Spleen (tissue), 11 donors: ENCODE results near the gene GATA3. TPM values are rescaled to one million over a fixed set of nuclear protein-coding genes. Genes with fewer than 3 reads are reported as not detected.

Experiments used
- DNase-seq: peaks from one replicate; pipeline ENCODE4 v3.0.0-alpha.2; 2020
- H3K27ac ChIP-seq, 8 donors: fragments of 200-600 bp; sonication (generic) in 7 of 8; 1 replicate in 4 of 8; 2 replicates in 4 of 8; pipeline versions ENCODE4 v1.5.0 to v1.8.0; 2016 to 2021; ENCODE audit warnings: inconsistent platforms in 4 of 8, mild to moderate bottlenecking in 4 of 8, moderate library complexity in 1 of 8
- H3K27me3 ChIP-seq, 7 donors: fragments of 200-600 bp; sonication (generic) in 6 of 7; replicated peaks in 1 of 7; 1 replicate in 4 of 7; 2 replicates in 3 of 7; pipeline versions ENCODE4 v1.5.0 to v1.8.0; 2016 to 2021; ENCODE audit warnings: inconsistent platforms in 3 of 7, mild to moderate bottlenecking in 1 of 7
- H3K36me3 ChIP-seq, 6 donors: fragments of 200-600 bp; sonication (generic) in 5 of 6; 1 replicate in 4 of 6; 2 replicates in 2 of 6; pipeline versions ENCODE4 v1.5.0 to v1.8.0; 2016 to 2021; ENCODE audit warnings: inconsistent platforms in 2 of 6
- H3K4me1 ChIP-seq, 6 donors: fragments of 200-600 bp; sonication (generic) in 5 of 6; 1 replicate in 3 of 6; 2 replicates in 3 of 6; pipeline versions ENCODE4 v1.5.0 to v1.8.0; 2016 to 2021; ENCODE audit warnings: inconsistent platforms in 3 of 6
- H3K4me3 ChIP-seq, 8 donors: fragments of 200-600 bp; sonication (generic) in 7 of 8; 1 replicate in 4 of 8; 2 replicates in 4 of 8; pipeline versions ENCODE4 v1.5.0 to v1.8.0; 2016 to 2021; ENCODE audit warnings: inconsistent platforms in 4 of 8, mild to moderate bottlenecking in 4 of 8, moderate library complexity in 2 of 8
- H3K9me3 ChIP-seq, 8 donors: fragments of 200-600 bp; sonication (generic) in 7 of 8; 1 replicate in 4 of 8; 2 replicates in 4 of 8; pipeline versions ENCODE4 v1.5.0 to v1.8.0; 2016 to 2021; ENCODE audit warnings: inconsistent platforms in 4 of 8
- POLR2A ChIP-seq, 3 donors: fragments of 450-650 bp; IDR thresholded peaks; one replicate each; pipeline ENCODE4 v1.5.1; 2017; ENCODE audit warnings: antibody characterized with exemption in 3 of 3, mild to moderate bottlenecking in 1 of 3
- POLR2AphosphoS5 ChIP-seq, 3 donors: sonication (generic); formaldehyde crosslinking; IDR thresholded peaks; one replicate each; pipeline ENCODE4 v1.5.1; 2017; ENCODE audit warnings: antibody characterized with exemption in 3 of 3
- WGBS, 5 donors: extraction: QIAGEN DNeasy Blood & Tissue Kit in 3 of 5; methylation state at CpG; one replicate each; pipeline versions ENCODE4 v1.1.5 to v1.1.7; 2013 to 2018; 5-methylcytosine and 5-hydroxymethylcytosine counted together
- intact Hi-C: fragments of 100-400 bp; cut with DNase I; formaldehyde crosslinking; loops from one replicate; pipeline ENCODE4 v1.15.0; 2023; ENCODE audit warnings: low total_unique reads
- polyA plus RNA-seq, 3 donors: library from polyadenylated mRNA; stranded (reverse); fragments of 200-250 nt; gene quantifications; one replicate each; pipeline ENCODE4 v1.2.1, GENCODE V29; 2013
- total RNA-seq, 7 donors: library from RNA; depleted of rRNA in 3 of 7; stranded (reverse); fragments of >200 nt in 3 of 7; fragmentation: NEBNext Ultra II Directional in 4 of 7; extraction: Animal tissue kit (Norgen Biotek cat#: 25700) in 4 of 7; gene quantifications; one replicate each; pipeline versions ENCODE4 v1.1.0 to v1.2.1, GENCODE V29; 2016 to 2021
- TF ChIP-seq, protein P1 (sequence below), 11 experiments: fragments of 200-600 bp in 7 of 11; fragments of 450-650 bp in 4 of 11; sonication (generic) in 4 of 11; IDR thresholded peaks in 8 of 11; conservative IDR thresholded peaks in 3 of 11; 1 replicate in 7 of 11; 2 replicates in 4 of 11; pipeline versions ENCODE4 v1.4.0 to v1.8.0; 2016 to 2021; ENCODE audit warnings: antibody characterized with exemption in 11 of 11, inconsistent platforms in 4 of 11, mild to moderate bottlenecking in 1 of 11
- donor health status: healthy with polysubstance abuse.
- donor health status: DM: no; HTN: no; CAD: no; lungs with moderate emphysema.
- donor health status: DM: no; HTN: no; CAD: no.
- donor health status: Bipolar disorder and iron deficiency.
- donor health status: healthy.
- donor health status: DM: no; HTN: no; CAD: no.
- donor health status: DM: yes; HTN: yes; CAD: no.

GATA3 gene
- total and polyA plus RNA-seq, 10 donors, result 2.2 to 15.4 (median 6.0) TPM

DNA sequence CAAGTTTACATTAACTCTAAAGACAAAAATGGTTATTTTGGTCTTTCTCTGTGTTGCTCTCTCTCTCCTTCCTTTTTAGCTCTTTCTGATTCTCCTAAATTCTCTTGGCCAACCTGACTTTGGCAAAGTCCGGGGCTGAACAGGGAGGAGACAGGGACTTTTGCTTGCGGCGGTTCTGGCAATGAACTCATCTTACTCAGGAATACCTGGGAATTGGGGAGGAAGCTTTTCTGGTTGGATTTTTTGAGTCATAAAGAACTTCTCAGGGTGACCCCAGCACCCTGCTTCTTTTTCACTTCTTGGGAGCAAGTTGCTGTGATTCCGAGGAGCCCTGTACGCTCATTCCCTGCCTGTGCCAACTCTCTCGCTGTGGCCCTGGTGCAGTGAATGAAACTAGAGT lies 16.0 kb downstream of the GATA3 start:
- Histone ChIP-seq H3K36me3 (peaks cover 0 to 78% (median 11%) of the 10 kb centered on the region in 6 donors), H3K9me3 (no peaks in the 10 kb centered on the region), H3K27ac (no peak overlapping the region), H3K4me3 (no peak overlapping the region), H3K4me1 (peaks cover 0 to 29% (median 6%) of the 10 kb centered on the region in 6 donors), H3K27me3 (peaks cover 0 to 19% (median 0%) of the 10 kb centered on the region in 7 donors)
- intact Hi-C loops, result no loop called here
- DNase-seq, result no peak
- no peak for TF ChIP-seq POLR2A (IDR thresholded peaks at IDR 0.05)
- no peak for TF ChIP-seq POLR2AphosphoS5 (IDR thresholded peaks at IDR 0.05)
- TF ChIP-seq, protein P1, sequence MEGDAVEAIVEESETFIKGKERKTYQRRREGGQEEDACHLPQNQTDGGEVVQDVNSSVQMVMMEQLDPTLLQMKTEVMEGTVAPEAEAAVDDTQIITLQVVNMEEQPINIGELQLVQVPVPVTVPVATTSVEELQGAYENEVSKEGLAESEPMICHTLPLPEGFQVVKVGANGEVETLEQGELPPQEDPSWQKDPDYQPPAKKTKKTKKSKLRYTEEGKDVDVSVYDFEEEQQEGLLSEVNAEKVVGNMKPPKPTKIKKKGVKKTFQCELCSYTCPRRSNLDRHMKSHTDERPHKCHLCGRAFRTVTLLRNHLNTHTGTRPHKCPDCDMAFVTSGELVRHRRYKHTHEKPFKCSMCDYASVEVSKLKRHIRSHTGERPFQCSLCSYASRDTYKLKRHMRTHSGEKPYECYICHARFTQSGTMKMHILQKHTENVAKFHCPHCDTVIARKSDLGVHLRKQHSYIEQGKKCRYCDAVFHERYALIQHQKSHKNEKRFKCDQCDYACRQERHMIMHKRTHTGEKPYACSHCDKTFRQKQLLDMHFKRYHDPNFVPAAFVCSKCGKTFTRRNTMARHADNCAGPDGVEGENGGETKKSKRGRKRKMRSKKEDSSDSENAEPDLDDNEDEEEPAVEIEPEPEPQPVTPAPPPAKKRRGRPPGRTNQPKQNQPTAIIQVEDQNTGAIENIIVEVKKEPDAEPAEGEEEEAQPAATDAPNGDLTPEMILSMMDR (IDR thresholded peaks at IDR 0.05 in 8 of 11, conservative IDR thresholded peaks at IDR 0.05 in 3 of 11), result no peak
- 91 to 97% (median 95%) methylated on average over 6 of the region's 6 CpGs for WGBS, 5 donors

DNA sequence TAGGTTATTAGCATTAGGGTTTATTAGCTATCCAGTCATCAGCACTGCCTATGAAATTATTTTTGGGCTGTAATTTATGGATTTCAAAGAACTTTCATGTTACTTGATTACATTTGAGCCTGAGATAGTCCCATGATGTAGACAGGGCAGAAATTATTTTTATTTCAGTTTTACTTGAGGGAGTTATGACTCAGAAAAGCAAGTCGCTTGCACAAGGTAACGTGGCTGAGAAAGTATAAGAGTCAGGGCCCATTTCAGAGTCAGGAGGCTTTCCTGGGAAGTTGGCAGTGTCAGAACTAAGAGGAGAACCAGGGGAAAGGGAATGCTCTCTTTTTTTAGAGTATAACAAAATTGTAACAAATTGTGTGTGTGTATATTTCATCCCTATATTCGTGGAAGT lies 16.5 kb downstream of the GATA3 start:
- 74 to 87% (median 81%) methylated on average over 3 of the region's 3 CpGs for whole genome bisulfite sequencing, 5 donors
- Histone ChIP-seq H3K27ac (no peak overlapping the region), H3K27me3 (peaks cover 0 to 18% (median 0%) of the 10 kb centered on the region in 7 donors), H3K9me3 (no peaks in the 10 kb centered on the region), H3K4me1 (peaks cover 0 to 24% (median 4%) of the 10 kb centered on the region in 6 donors), H3K4me3 (no peak overlapping the region), H3K36me3 (peaks cover 0 to 81% (median 11%) of the 10 kb centered on the region in 6 donors)
- no peak for DNase-seq
- intact Hi-C loops, result no loop called here
- TF ChIP-seq, protein P1 (IDR thresholded peaks at IDR 0.05 in 8 of 11, conservative IDR thresholded peaks at IDR 0.05 in 3 of 11), result no peak
- no peak for TF ChIP-seq POLR2A (IDR thresholded peaks at IDR 0.05)
- no peak for TF ChIP-seq POLR2AphosphoS5 (IDR thresholded peaks at IDR 0.05)

DNA sequence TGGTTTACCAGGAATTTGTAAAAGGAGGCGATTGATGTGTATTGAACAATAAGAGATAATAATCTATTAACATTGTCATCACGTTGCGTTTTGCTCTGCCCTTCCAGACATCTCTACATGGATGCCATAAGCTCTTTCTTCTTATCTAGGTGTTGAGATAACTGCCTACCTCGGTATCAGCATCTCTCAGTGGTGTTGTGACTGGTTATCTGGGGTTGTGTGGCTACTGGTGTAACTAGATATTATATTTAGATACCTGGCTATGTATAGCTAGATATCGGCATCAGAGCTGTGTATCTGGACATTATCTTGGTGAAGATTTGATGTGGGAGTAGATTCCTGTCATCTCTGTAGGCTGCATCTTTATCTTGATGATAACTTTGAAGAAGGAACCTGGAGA lies 17.2 kb downstream of the GATA3 start:
- 86 to 94% (median 89%) methylated on average over 5 of the region's 5 CpGs for WGBS, 5 donors

DNA sequence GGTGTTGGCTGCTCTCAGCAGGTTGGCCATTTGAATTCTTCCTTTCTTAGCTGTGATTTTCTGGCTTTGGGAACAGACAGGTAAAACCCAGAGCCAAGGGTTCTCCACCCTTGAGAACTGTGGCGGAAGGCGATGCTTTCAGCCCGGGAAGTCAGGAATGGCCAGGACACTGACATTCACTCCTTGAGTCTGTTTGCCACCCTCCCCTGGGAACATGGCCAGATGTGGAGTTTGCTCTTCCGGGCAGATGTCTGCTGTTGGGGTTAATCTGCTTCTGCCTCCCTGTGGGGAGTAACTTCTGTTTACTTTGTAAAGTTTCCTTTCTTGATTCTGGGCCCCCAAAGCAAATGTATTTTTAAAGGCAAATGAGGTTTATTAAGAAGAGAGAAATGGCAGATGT lies 17.7 kb downstream of the GATA3 start:
- TF ChIP-seq, protein P1 (IDR thresholded peaks at IDR 0.05 in 8 of 11, conservative IDR thresholded peaks at IDR 0.05 in 3 of 11), result no peak
- no peak for TF ChIP-seq POLR2A (IDR thresholded peaks at IDR 0.05)
- TF ChIP-seq POLR2AphosphoS5 (IDR thresholded peaks at IDR 0.05), result no peak
- Histone ChIP-seq H3K27ac (no peak overlapping the region), H3K9me3 (no peaks in the 10 kb centered on the region), H3K27me3 (peaks cover 0 to 11% (median 0%) of the 10 kb centered on the region in 7 donors), H3K4me3 (no peak overlapping the region), H3K4me1 (peaks cover 0 to 13% (median 0%) of the 10 kb centered on the region in 6 donors), H3K36me3 (peaks cover 0 to 73% (median 11%) of the 10 kb centered on the region in 6 donors)
- intact Hi-C loops, result no loop called here
- no peak for DNase-seq
- WGBS, 5 donors, result 60 to 93% (median 72%) methylated on average over 4 of the region's 4 CpGs

More for the DNA sequence above, 17.2 kb downstream of the GATA3 start:
- intact Hi-C loops, result no loop called here
- Histone ChIP-seq H3K4me1 (peaks cover 0 to 18% (median 0%) of the 10 kb centered on the region in 6 donors), H3K9me3 (no peaks in the 10 kb centered on the region), H3K27me3 (peaks cover 0 to 11% (median 0%) of the 10 kb centered on the region in 7 donors), H3K4me3 (no peak overlapping the region), H3K36me3 (peaks cover 0 to 78% (median 11%) of the 10 kb centered on the region in 6 donors), H3K27ac (no peak overlapping the region)
- no peak for DNase-seq
- TF ChIP-seq, protein P1 (IDR thresholded peaks at IDR 0.05 in 8 of 11, conservative IDR thresholded peaks at IDR 0.05 in 3 of 11), result no peak
- TF ChIP-seq POLR2AphosphoS5 (IDR thresholded peaks at IDR 0.05) (no peak), POLR2A (IDR thresholded peaks at IDR 0.05) (no peak)
